Endothelial cell (in vitro differentiated cells): Measurements from ENCODE around the gene SLAMF9. TPM values are rescaled to one million over a fixed set of nuclear protein-coding genes. Genes with fewer than 3 reads are reported as not detected.

ENCODE experiments used
- DNase-seq: peaks from one replicate; pipeline ENCODE4 v3.0.0; 2021; ENCODE audit warnings: low spot score
- H3K27ac Mint-ChIP-seq: one replicate; pipeline ENCODE4 v1.8.0; 2021; ENCODE audit warnings: mixed read lengths, inconsistent platforms; ENCODE audit not compliant: unreplicated experiment
- H3K27me3 Mint-ChIP-seq: one replicate; pipeline ENCODE4 v1.8.0; 2021; ENCODE audit warnings: mild to moderate bottlenecking, moderate library complexity, mixed read lengths, inconsistent platforms; ENCODE audit not compliant: unreplicated experiment
- H3K36me3 Mint-ChIP-seq: one replicate; pipeline ENCODE4 v1.8.0; 2021; ENCODE audit warnings: mild to moderate bottlenecking, low read depth, mixed read lengths, inconsistent platforms; ENCODE audit not compliant: unreplicated experiment
- H3K4me1 Mint-ChIP-seq: one replicate; pipeline ENCODE4 v1.8.0; 2021; ENCODE audit warnings: mild to moderate bottlenecking, mixed read lengths, inconsistent platforms; ENCODE audit not compliant: unreplicated experiment
- H3K4me3 Mint-ChIP-seq: one replicate; pipeline ENCODE4 v1.8.0; 2021; ENCODE audit warnings: mild to moderate bottlenecking, mixed read lengths, inconsistent platforms; ENCODE audit not compliant: unreplicated experiment
- H3K9me3 Mint-ChIP-seq: one replicate; pipeline ENCODE4 v1.8.0; 2021; ENCODE audit warnings: mixed read lengths, inconsistent platforms; ENCODE audit not compliant: unreplicated experiment
- total RNA-seq: library from RNA; stranded (reverse); fragmentation: NEBNext Ultra II Directional; extraction: Animal tissue kit (Norgen Biotek cat#: 25700); gene quantifications from one replicate; pipeline ENCODE4 v1.2.1, GENCODE V29; 2021; ENCODE audit not compliant: unreplicated experiment
- TF ChIP-seq, protein P1 (sequence below): fragments of 200-600 bp; sonication (generic); IDR thresholded peaks from one replicate; pipeline ENCODE4 v1.5.0; 2021; ENCODE audit warnings: antibody characterized with exemption; ENCODE audit not compliant: unreplicated experiment

Gene SLAMF9
- total RNA-seq, 1 donor from 2014 or later = not detected

DNA sequence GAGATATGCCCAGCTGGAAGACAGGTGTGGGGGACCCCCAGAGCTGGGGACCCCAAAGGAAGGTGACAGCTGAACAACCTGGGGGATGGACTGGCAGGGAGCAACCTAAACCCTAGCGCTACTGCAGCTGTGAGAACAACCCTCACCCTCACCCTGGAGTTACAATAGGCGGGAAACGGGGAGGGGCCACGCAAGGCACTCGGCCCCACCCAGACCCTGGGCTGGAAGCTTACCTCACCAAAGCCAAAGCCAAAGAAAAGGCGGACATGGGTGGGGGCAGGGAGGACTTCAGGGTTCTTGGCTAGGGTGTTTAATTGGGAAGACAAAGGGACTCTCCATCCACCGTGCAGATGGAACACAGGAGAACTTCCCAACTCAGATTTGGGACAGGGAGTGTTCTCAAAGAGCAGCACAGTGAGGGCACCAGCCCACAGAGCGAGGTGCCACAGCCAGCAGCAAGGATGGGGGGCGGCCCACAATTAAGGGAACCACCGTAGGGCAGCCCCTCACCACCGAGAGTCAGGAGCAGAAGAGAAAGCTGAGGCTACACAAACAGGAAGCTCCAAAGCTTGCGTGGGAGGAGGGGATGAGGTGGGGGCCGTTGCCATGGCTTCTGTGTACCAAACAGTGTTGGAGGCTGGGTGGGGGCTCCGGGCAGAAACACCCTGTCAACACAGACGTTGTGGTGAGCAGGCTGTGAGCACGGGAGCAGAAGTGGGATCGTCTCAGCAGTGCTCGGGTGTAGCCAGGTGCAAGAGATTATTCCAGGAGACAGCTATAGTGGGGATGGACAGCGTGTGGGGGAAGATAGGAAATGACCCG, 30.6 kb downstream of the SLAMF9 start:
- Mint-ChIP-seq H3K4me1 (peaks cover 20% of the 10 kb centered on the region), H3K9me3 (peaks cover 3% of the 10 kb centered on the region), H3K27ac (peak overlapping the region; percentile 100), H3K36me3 (peaks cover 34% of the 10 kb centered on the region), H3K4me3 (peak overlapping the region; percentile 94), H3K27me3 (peaks cover 38% of the 10 kb centered on the region)
- TF ChIP-seq, protein P1, sequence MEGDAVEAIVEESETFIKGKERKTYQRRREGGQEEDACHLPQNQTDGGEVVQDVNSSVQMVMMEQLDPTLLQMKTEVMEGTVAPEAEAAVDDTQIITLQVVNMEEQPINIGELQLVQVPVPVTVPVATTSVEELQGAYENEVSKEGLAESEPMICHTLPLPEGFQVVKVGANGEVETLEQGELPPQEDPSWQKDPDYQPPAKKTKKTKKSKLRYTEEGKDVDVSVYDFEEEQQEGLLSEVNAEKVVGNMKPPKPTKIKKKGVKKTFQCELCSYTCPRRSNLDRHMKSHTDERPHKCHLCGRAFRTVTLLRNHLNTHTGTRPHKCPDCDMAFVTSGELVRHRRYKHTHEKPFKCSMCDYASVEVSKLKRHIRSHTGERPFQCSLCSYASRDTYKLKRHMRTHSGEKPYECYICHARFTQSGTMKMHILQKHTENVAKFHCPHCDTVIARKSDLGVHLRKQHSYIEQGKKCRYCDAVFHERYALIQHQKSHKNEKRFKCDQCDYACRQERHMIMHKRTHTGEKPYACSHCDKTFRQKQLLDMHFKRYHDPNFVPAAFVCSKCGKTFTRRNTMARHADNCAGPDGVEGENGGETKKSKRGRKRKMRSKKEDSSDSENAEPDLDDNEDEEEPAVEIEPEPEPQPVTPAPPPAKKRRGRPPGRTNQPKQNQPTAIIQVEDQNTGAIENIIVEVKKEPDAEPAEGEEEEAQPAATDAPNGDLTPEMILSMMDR = no peak
- DNase-seq = peak; percentile 70

GRCh38 chr1:159922511-159923202, 31.4 kb downstream of the SLAMF9 start:
- TF ChIP-seq, protein P1 = no peak
- H3K9me3 Mint-ChIP-seq = peaks cover 3% of the 10 kb centered on the region
- H3K27ac Mint-ChIP-seq = peak overlapping the region; percentile 100

GRCh38 chr1:159921700-159922504, 32.1 kb downstream of the SLAMF9 start:
- peak overlapping the region; percentile 83 for H3K27ac Mint-ChIP-seq
- H3K36me3 Mint-ChIP-seq = peaks cover 44% of the 10 kb centered on the region
- H3K27me3 Mint-ChIP-seq = peaks cover 40% of the 10 kb centered on the region
- no peak overlapping the region for H3K4me3 Mint-ChIP-seq
- H3K4me1 Mint-ChIP-seq = peaks cover 27% of the 10 kb centered on the region
- peaks cover 3% of the 10 kb centered on the region for H3K9me3 Mint-ChIP-seq
- TF ChIP-seq, protein P1 = no peak
- no peak for DNase-seq

More at GRCh38 chr1:159922511-159923202, 31.4 kb downstream of the SLAMF9 start:
- H3K4me3 Mint-ChIP-seq = peak overlapping the region; percentile 94
- DNase-seq = peak; percentile 25
- peaks cover 41% of the 10 kb centered on the region for H3K36me3 Mint-ChIP-seq
- H3K4me1 Mint-ChIP-seq = peaks cover 23% of the 10 kb centered on the region
- peaks cover 40% of the 10 kb centered on the region for H3K27me3 Mint-ChIP-seq

- Mint-ChIP-seq H3K36me3 (peaks cover 49% of the 10 kb centered on the region), H3K4me3 (no peak overlapping the region), H3K4me1 (peaks cover 32% of the 10 kb centered on the region), H3K27ac (peak overlapping the region; percentile 58), H3K27me3 (peaks cover 39% of the 10 kb centered on the region), H3K9me3 (peaks cover 3% of the 10 kb centered on the region)
- TF ChIP-seq, protein P1 = no peak
- DNase-seq = no peak
Measured at GRCh38 chr1:159921251-159921650, 32.8 kb downstream of the SLAMF9 start.
